HepG2 (cell line): ENCODE results near the gene CHST13. TPM values are rescaled to one million over a fixed set of nuclear protein-coding genes. Genes with fewer than 3 reads are reported as not detected.

Source experiments
- ATF2 ChIP-seq: sonication (generic); formaldehyde crosslinking; IDR thresholded peaks from 2 replicates; pipeline ENCODE4 v1.4.0; 2020; ENCODE audit warnings: missing genetic modification reagents
- CEBPZ ChIP-seq: IDR thresholded peaks from 2 replicates; pipeline ENCODE4 v1.6.1; 2012; ENCODE audit warnings: low read length, improper control_type of control experiment
- GATA4 ChIP-seq: sonication (generic); IDR thresholded peaks from 2 replicates; pipeline ENCODE4 v1.6.1; 2016; ENCODE audit warnings: antibody characterized with exemption, low read depth, borderline replicate concordance
- GRHL1 ChIP-seq: sonication (generic); formaldehyde crosslinking; conservative IDR thresholded peaks from 2 replicates; pipeline ENCODE4 v1.8.0; 2022; ENCODE audit warnings: missing genetic modification reagents
- HNF4G ChIP-seq, 2 experiments: sonication (generic) in 1 of 2; formaldehyde crosslinking in 1 of 2; IDR thresholded peaks; 2 replicates each; pipeline versions ENCODE4 v1.4.0 to v1.6.1; 2011 to 2020; ENCODE audit warnings: borderline replicate concordance in 2 of 2, low read depth in 2 of 2, mild to moderate bottlenecking in 2 of 2, low read length in 1 of 2, missing genetic modification reagents in 1 of 2, moderate library complexity in 1 of 2
- ISX ChIP-seq: sonication (generic); formaldehyde crosslinking; conservative IDR thresholded peaks from 2 replicates; pipeline ENCODE4 v1.5.0; 2020; ENCODE audit warnings: missing genetic modification reagents
- MAF1 ChIP-seq: sonication (generic); formaldehyde crosslinking; IDR thresholded peaks from 2 replicates; pipeline ENCODE4 v1.5.0; 2020; ENCODE audit warnings: missing genetic modification reagents, borderline replicate concordance
- PHF21A ChIP-seq: sonication (generic); formaldehyde crosslinking; IDR thresholded peaks from 2 replicates; pipeline ENCODE4 v1.5.0; 2020; ENCODE audit warnings: mild to moderate bottlenecking, missing genetic modification reagents
- RFX5 ChIP-seq: IDR thresholded peaks from 2 replicates; pipeline ENCODE4 v1.6.1; 2011; ENCODE audit warnings: low read depth, low read length, improper control_type of control experiment
- SATB2 ChIP-seq: sonication (generic); formaldehyde crosslinking; IDR thresholded peaks from 2 replicates; pipeline ENCODE4 v1.5.0; 2020; ENCODE audit warnings: missing genetic modification reagents
- ZBTB7A ChIP-seq: sonication (generic); formaldehyde crosslinking; IDR thresholded peaks from 2 replicates; pipeline ENCODE4 v1.8.0; 2022; ENCODE audit warnings: mild to moderate bottlenecking, missing genetic modification reagents
- ZEB1 ChIP-seq: IDR thresholded peaks from 2 replicates; pipeline ENCODE4 v1.6.1; 2012; ENCODE audit warnings: mild to moderate bottlenecking, low read depth, inconsistent platforms; ENCODE audit not compliant: insufficient replicate concordance
- ZNF317 ChIP-seq: sonication (generic); formaldehyde crosslinking; IDR thresholded peaks from 2 replicates; pipeline ENCODE4 v1.5.0; 2020; ENCODE audit warnings: mild to moderate bottlenecking, missing genetic modification reagents
- ZNF44 ChIP-seq: sonication (generic); formaldehyde crosslinking; IDR thresholded peaks from 2 replicates; pipeline ENCODE4 v1.5.1; 2020; ENCODE audit warnings: mild to moderate bottlenecking, missing genetic modification reagents
- ZNF549 ChIP-seq: sonication (generic); formaldehyde crosslinking; IDR thresholded peaks from 2 replicates; pipeline ENCODE4 v1.5.0; 2020; ENCODE audit warnings: missing genetic modification reagents
- ZNF557 ChIP-seq: sonication (generic); formaldehyde crosslinking; IDR thresholded peaks from 2 replicates; pipeline ENCODE4 v1.4.0; 2020; ENCODE audit warnings: missing genetic modification reagents
- ZNF776 ChIP-seq: sonication (generic); formaldehyde crosslinking; IDR thresholded peaks from 2 replicates; pipeline ENCODE4 v1.4.0; 2020; ENCODE audit warnings: mild to moderate bottlenecking, missing genetic modification reagents
- ZNF784 ChIP-seq: sonication (generic); formaldehyde crosslinking; IDR thresholded peaks from 2 replicates; pipeline ENCODE4 v1.5.1; 2020; ENCODE audit warnings: missing genetic modification reagents, mild to moderate bottlenecking, borderline replicate concordance
- ZSCAN21 ChIP-seq: sonication (generic); formaldehyde crosslinking; IDR thresholded peaks from 2 replicates; pipeline ENCODE4 v1.8.0; 2022; ENCODE audit warnings: mild to moderate bottlenecking, missing genetic modification reagents, moderate library complexity, borderline replicate concordance
- ZSCAN9 ChIP-seq: IDR thresholded peaks from 2 replicates; pipeline ENCODE4 v1.6.1; 2016; ENCODE audit warnings: borderline replicate concordance
- polyA plus RNA-seq, 8 experiments: library from polyadenylated mRNA; depleted of rRNA in 3 of 8; stranded (reverse) in 7 of 8; unstranded in 1 of 8; fragments of >200 nt; fragmentation: Illumina TruSeq in 4 of 8; extraction: Trizol in 4 of 8; gene quantifications; 2 replicates each; pipeline versions ENCODE4 v1.2.1 to v1.2.3, GENCODE V29; 2011 to 2016; ENCODE audit warnings: low read depth in 4 of 8, missing spikeins in 1 of 8, mixed read lengths in 1 of 8; ENCODE audit not compliant: insufficient read depth in 1 of 8
- total RNA-seq, 5 experiments: library from RNA; depleted of rRNA; stranded (reverse); fragments of >200 nt; fragmentation: Illumina TruSeq; extraction: Trizol; gene quantifications; 2 replicates each; pipeline ENCODE4 v1.2.3, GENCODE V29; 2016; ENCODE audit warnings: low read depth in 1 of 5

Gene CHST13
- total and polyA plus RNA-seq, 2 of the 13 experiments (the other 11 are each of a cell fraction or from before 2014, with no cell fraction given), result 32.0 to 43.1 TPM

- TF ChIP-seq ZSCAN9 (peak; percentile 35; the same call in 1 of the 2 replicates), ZEB1 (no peak), HNF4G (IDR thresholded peaks at IDR 0.05; ENCODE audit: borderline replicate concordance, low read depth, low read length) (peak; percentile 90), HNF4G (CRISPR knock-in tag; IDR thresholded peaks at IDR 0.05; ENCODE audit: borderline replicate concordance, low read depth) (peak; percentile 91; the same call in 1 of the 2 replicates), ZNF784 (CRISPR knock-in tag) (no peak), ZBTB7A (CRISPR knock-in tag) (peak; percentile 48; the same call in 1 of the 2 replicates), SATB2 (CRISPR knock-in tag) (0 out of 2 replicates have a peak, but pooled peaks have one; percentile 79), ATF2 (CRISPR knock-in tag) (peak; percentile 54; the same call in 1 of the 2 replicates), ZNF776 (CRISPR knock-in tag) (peak; percentile 60; the same call in 1 of the 2 replicates), GRHL1 (CRISPR knock-in tag) (no peak), ZNF44 (CRISPR knock-in tag) (no peak), ZNF557 (CRISPR knock-in tag) (0 out of 2 replicates have a peak, but pooled peaks have one; percentile 31), ZNF317 (CRISPR knock-in tag) (0 out of 2 replicates have a peak, but pooled peaks have one; percentile 38), RFX5 (no peak), ZSCAN21 (CRISPR knock-in tag) (no peak; the same call in 1 of the 2 replicates), PHF21A (peak; percentile 91), GATA4 (peak; percentile 61; the same call in 1 of the 2 replicates), CEBPZ (no peak), ZNF549 (CRISPR knock-in tag) (peak; percentile 54; the same call in 1 of the 2 replicates), MAF1 (CRISPR knock-in tag) (peak; percentile 73; the same call in 1 of the 2 replicates), ISX (CRISPR knock-in tag) (no peak)
Observed at GRCh38 chr3:126523745-126524428, at the start of gene CHST13 (continued).
